SU-DHL-6 (cell line): ENCODE data around the gene DGKB.

Source experiments
- H2AFZ ChIP-seq: fragments of 200-600 bp; sonication (generic); 2 replicates; pipeline ENCODE4 v1.6.1; 2014; ENCODE audit warnings: low read depth, mild to moderate bottlenecking, moderate library complexity, mixed read lengths, antibody characterized with exemption, low read length; ENCODE audit not compliant: severe bottlenecking
- H3F3A ChIP-seq: fragments of 200-600 bp; shearing (Covaris generic); 2 replicates; pipeline ENCODE4 v1.6.0; 2016; ENCODE audit warnings: antibody characterized with exemption, mild to moderate bottlenecking; ENCODE audit not compliant: insufficient read depth
- H3K27ac ChIP-seq: fragments of 200-600 bp; sonication (generic); 2 replicates; pipeline ENCODE4 v1.5.1; 2016; ENCODE audit warnings: low read depth, mild to moderate bottlenecking, low read length, moderate library complexity, mixed read lengths
- H3K27me3 ChIP-seq: fragments of 200-600 bp; sonication (generic), shearing (Covaris generic); 2 replicates; pipeline ENCODE4 v1.6.0; 2014; ENCODE audit warnings: mild to moderate bottlenecking, low read length
- H3K36me3 ChIP-seq: fragments of 200-600 bp; sonication (generic); 2 replicates; pipeline ENCODE4 v1.6.1; 2014; ENCODE audit warnings: mild to moderate bottlenecking, low read length, mixed read lengths
- H3K4me2 ChIP-seq: fragments of 300-600, 200-600 bp; shearing (Covaris generic), sonication (generic); 2 replicates; pipeline ENCODE4 v1.6.0; 2014; ENCODE audit warnings: low read length, low read depth, mild to moderate bottlenecking; ENCODE audit not compliant: poor library complexity, severe bottlenecking
- H3K4me3 ChIP-seq: fragments of 200-600 bp; sonication (generic); 2 replicates; pipeline ENCODE4 v1.5.1; 2014; ENCODE audit warnings: antibody characterized with exemption, low read length, mild to moderate bottlenecking, mixed read lengths; ENCODE audit not compliant: insufficient read depth, poor library complexity, severe bottlenecking
- H3K79me2 ChIP-seq: fragments of 200-600 bp; sonication (generic); 2 replicates; pipeline ENCODE4 v1.6.1; 2014; ENCODE audit warnings: mild to moderate bottlenecking, low read length, moderate library complexity; ENCODE audit not compliant: insufficient read depth
- H3K9ac ChIP-seq: fragments of 200-600 bp; sonication (generic); 2 replicates; pipeline ENCODE4 v1.7.0; 2014; ENCODE audit warnings: mild to moderate bottlenecking, low read length
- H3K9me2 ChIP-seq: fragments of 200-600 bp; sonication (generic); replicated peaks from 2 replicates; pipeline ENCODE4 v1.6.1; 2014; ENCODE audit warnings: low read length; ENCODE audit not compliant: insufficient read depth
- H3K9me3 ChIP-seq: fragments of 200-600 bp; sonication (generic); 2 replicates; pipeline ENCODE4 v1.6.1; 2014; ENCODE audit warnings: low read length, mixed read lengths; ENCODE audit not compliant: insufficient read depth
- H4K20me1 ChIP-seq: fragments of 200-600 bp; sonication (generic); 2 replicates; pipeline ENCODE4 v1.6.1; 2014; ENCODE audit warnings: low read depth, mild to moderate bottlenecking, antibody characterized with exemption, low read length, moderate library complexity, mixed read lengths
- CTCF ChIP-seq: fragments of 200-600 bp; sonication (generic); IDR thresholded peaks from one replicate; pipeline ENCODE4 v1.5.1; 2017; ENCODE audit warnings: antibody characterized with exemption, mild to moderate bottlenecking, low read length, moderate library complexity; ENCODE audit not compliant: insufficient read depth, poor library complexity, severe bottlenecking
- EZH2phosphoT487 ChIP-seq: fragments of 200-600 bp; sonication (generic), shearing (Covaris generic); conservative IDR thresholded peaks from 2 replicates; pipeline ENCODE4 v1.6.1; 2018; ENCODE audit warnings: mild to moderate bottlenecking, antibody characterized with exemption, low read length, moderate library complexity, mixed read lengths

Gene DGKB

GRCh38 chr7:14123923-14124322 lies 778.6 kb downstream of the DGKB start:
- no peaks in the 10 kb centered on the region for H3K9me3 ChIP-seq
- no peak for TF ChIP-seq EZH2phosphoT487
- TF ChIP-seq CTCF: no peak
- no peaks in the 10 kb centered on the region for H3F3A ChIP-seq
- no peak overlapping the region for H2AFZ ChIP-seq
- H4K20me1 ChIP-seq: no peaks in the 10 kb centered on the region
- no peak overlapping the region for H3K4me3 ChIP-seq
- H3K36me3 ChIP-seq: no peaks in the 10 kb centered on the region
- no peaks in the 10 kb centered on the region for H3K27me3 ChIP-seq
- no peaks in the 10 kb centered on the region for H3K9me2 ChIP-seq
- no peak overlapping the region for H3K4me2 ChIP-seq
- no peak overlapping the region for H3K9ac ChIP-seq
- H3K79me2 ChIP-seq: no peaks in the 10 kb centered on the region
- H3K27ac ChIP-seq: no peak overlapping the region

- H3K9ac ChIP-seq: no peak overlapping the region
- H3K27ac ChIP-seq: no peak overlapping the region
- no peaks in the 10 kb centered on the region for H3K9me2 ChIP-seq
- no peaks in the 10 kb centered on the region for H3K36me3 ChIP-seq
- H2AFZ ChIP-seq: no peak overlapping the region
- no peaks in the 10 kb centered on the region for H4K20me1 ChIP-seq
- no peak for TF ChIP-seq CTCF
- TF ChIP-seq EZH2phosphoT487: no peak
- no peaks in the 10 kb centered on the region for H3F3A ChIP-seq
- no peak overlapping the region for H3K4me2 ChIP-seq
- H3K4me3 ChIP-seq: no peak overlapping the region
- H3K9me3 ChIP-seq: no peaks in the 10 kb centered on the region
- H3K79me2 ChIP-seq: no peaks in the 10 kb centered on the region
- no peaks in the 10 kb centered on the region for H3K27me3 ChIP-seq
These were observed 786.9 kb downstream of the DGKB start for GRCh38 chr7:14115701-14116100.

- TF ChIP-seq CTCF (no peak), EZH2phosphoT487 (no peak)
- Histone ChIP-seq H3K36me3 (peaks cover 3% of the 10 kb centered on the region; the same call in 1 of the 2 replicates), H3K4me3 (no peak overlapping the region), H3K79me2 (no peaks in the 10 kb centered on the region), H3F3A (no peaks in the 10 kb centered on the region), H4K20me1 (no peaks in the 10 kb centered on the region), H3K9ac (no peak overlapping the region), H3K9me3 (peaks cover 5% of the 10 kb centered on the region; the same call in 1 of the 2 replicates), H3K27ac (no peak overlapping the region), H3K27me3 (no peaks in the 10 kb centered on the region), H3K4me2 (no peak overlapping the region), H3K9me2 (no peaks in the 10 kb centered on the region), H2AFZ (no peak overlapping the region)
These were observed 797.7 kb downstream of the DGKB start for GRCh38 chr7:14104861-14105260.
